Liver (tissue), 9 donors: ENCODE results near the gene STRIP2. TPM values are rescaled to one million over a fixed set of nuclear protein-coding genes. Genes with fewer than 3 reads are reported as not detected.

Experiments used
- DNase-seq: peaks from one replicate; pipeline ENCODE4 v3.0.0-alpha.2; 2017; ENCODE audit warnings: low spot score
- H3K27ac ChIP-seq, 2 donors: one replicate each; pipeline ENCODE4 v1.7.0; 2013; ENCODE audit warnings: inconsistent platforms in 2 of 2, low read length in 2 of 2, control low read depth in 1 of 2, low read depth in 1 of 2, mild to moderate bottlenecking in 1 of 2
- H3K27me3 ChIP-seq, 4 donors: one replicate each; pipeline versions ENCODE4 v1.6.1 to v1.7.0; 2013; ENCODE audit warnings: low read length in 3 of 4, inconsistent platforms in 1 of 4, mild to moderate bottlenecking in 1 of 4, moderate library complexity in 1 of 4; ENCODE audit not compliant: control insufficient read depth in 4 of 4, insufficient read depth in 4 of 4
- H3K36me3 ChIP-seq, 4 donors: one replicate each; pipeline versions ENCODE4 v1.6.1 to v1.7.0; 2013; ENCODE audit warnings: low read length in 3 of 4, mild to moderate bottlenecking in 3 of 4, low read depth in 1 of 4, moderate library complexity in 1 of 4; ENCODE audit not compliant: control insufficient read depth in 4 of 4, insufficient read depth in 3 of 4
- H3K4me1 ChIP-seq, 4 donors: one replicate each; pipeline versions ENCODE4 v1.6.1 to v1.7.0; 2013; ENCODE audit warnings: low read length in 3 of 4, mild to moderate bottlenecking in 3 of 4, moderate library complexity in 1 of 4; ENCODE audit not compliant: control insufficient read depth in 4 of 4, insufficient read depth in 4 of 4
- H3K4me3 ChIP-seq, 3 donors: one replicate each; pipeline versions ENCODE4 v1.6.1 to v1.7.0; 2013; ENCODE audit warnings: low read length in 3 of 3, control low read depth in 1 of 3, low read depth in 1 of 3, mild to moderate bottlenecking in 1 of 3
- H3K9ac ChIP-seq, 2 donors: one replicate each; pipeline ENCODE4 v1.7.0; 2013; ENCODE audit warnings: low read length in 2 of 2, mild to moderate bottlenecking in 2 of 2, moderate library complexity in 2 of 2, control low read depth in 1 of 2, low read depth in 1 of 2
- H3K9me3 ChIP-seq, 4 donors: one replicate each; pipeline versions ENCODE4 v1.6.1 to v1.7.0; 2013; ENCODE audit warnings: low read length in 3 of 4; ENCODE audit not compliant: control insufficient read depth in 4 of 4
- CTCF ChIP-seq: fragments of 150-350 bp; IDR thresholded peaks from 2 replicates; pipeline ENCODE4 v1.5.1; 2017; ENCODE audit warnings: improper control_type of control experiment, low read depth, low read length; ENCODE audit not compliant: missing input control
- EGR1 ChIP-seq, 2 donors: IDR thresholded peaks; 2 replicates each; pipeline ENCODE4 v1.6.1; 2016 to 2018; ENCODE audit warnings: antibody characterized with exemption in 2 of 2, low read depth in 2 of 2
- FOXA1 ChIP-seq: IDR thresholded peaks from 2 replicates; pipeline ENCODE4 v1.6.1; 2016; ENCODE audit warnings: antibody characterized with exemption
- FOXA2 ChIP-seq: IDR thresholded peaks from 2 replicates; pipeline ENCODE4 v1.6.1; 2016; ENCODE audit warnings: antibody characterized with exemption
- GABPA ChIP-seq, 2 donors: IDR thresholded peaks in 1 of 2; conservative IDR thresholded peaks in 1 of 2; 2 replicates each; pipeline ENCODE4 v1.6.1; 2016; ENCODE audit warnings: antibody characterized with exemption in 2 of 2, mild to moderate bottlenecking in 1 of 2, moderate library complexity in 1 of 2
- HNF4A ChIP-seq, 2 donors: conservative IDR thresholded peaks; 2 replicates each; pipeline ENCODE4 v1.6.1; 2016; ENCODE audit warnings: antibody characterized with exemption in 2 of 2, mild to moderate bottlenecking in 2 of 2
- HNF4G ChIP-seq: IDR thresholded peaks from 2 replicates; pipeline ENCODE4 v1.6.1; 2016; ENCODE audit warnings: antibody characterized with exemption
- JUND ChIP-seq, 2 donors: IDR thresholded peaks; 2 replicates each; pipeline ENCODE4 v1.6.1; 2016; ENCODE audit warnings: antibody characterized with exemption in 2 of 2
- MAX ChIP-seq: IDR thresholded peaks from 2 replicates; pipeline ENCODE4 v1.6.1; 2016; ENCODE audit warnings: antibody characterized with exemption
- NR2F2 ChIP-seq: IDR thresholded peaks from 2 replicates; pipeline ENCODE4 v1.6.1; 2016; ENCODE audit warnings: antibody characterized with exemption
- RAD21 ChIP-seq, 2 donors: IDR thresholded peaks; 2 replicates each; pipeline ENCODE4 v1.6.1; 2016; ENCODE audit warnings: antibody characterized with exemption in 2 of 2, mild to moderate bottlenecking in 2 of 2
- TAF1 ChIP-seq: conservative IDR thresholded peaks from 2 replicates; pipeline ENCODE4 v1.6.1; 2016; ENCODE audit warnings: antibody characterized with exemption, mild to moderate bottlenecking
- YY1 ChIP-seq: IDR thresholded peaks from 2 replicates; pipeline ENCODE4 v1.6.1; 2016; ENCODE audit warnings: antibody characterized with exemption, mild to moderate bottlenecking
- WGBS: extraction: QIAGEN DNeasy Blood & Tissue Kit; methylation state at CpG from one replicate; pipeline ENCODE4 v1.1.7; 2013; 5-methylcytosine and 5-hydroxymethylcytosine counted together
- polyA plus RNA-seq, 2 donors: library from polyadenylated mRNA; stranded (reverse) in 1 of 2; unstranded in 1 of 2; fragments of 200-250 nt in 1 of 2; fragments of >200 nt in 1 of 2; fragmentation: Nextera tagmentation in 1 of 2; extraction: Ambion mirVana in 1 of 2; gene quantifications; one replicate each; pipeline versions ENCODE4 v1.2.1 to v1.2.3, GENCODE V29; 2013 to 2015
- total RNA-seq, 2 donors: library from RNA; depleted of rRNA; stranded (reverse); fragments of >200 nt; gene quantifications; one replicate each; pipeline ENCODE4 v1.2.3, GENCODE V29; 2014
- TF ChIP-seq, protein P1 (sequence below): IDR thresholded peaks from 2 replicates; pipeline ENCODE4 v1.6.1; 2016; ENCODE audit warnings: antibody characterized with exemption
- TF ChIP-seq, protein P2 (sequence below): IDR thresholded peaks from 2 replicates; pipeline ENCODE4 v1.6.1; 2016; ENCODE audit warnings: antibody characterized with exemption
- TF ChIP-seq, protein P3 (sequence below): IDR thresholded peaks from 2 replicates; pipeline ENCODE4 v1.6.1; 2016; ENCODE audit warnings: antibody characterized with exemption, mild to moderate bottlenecking
- donor health status: healthy.
- donor health status: healthy.
- donor health status: healthy.
- donor health status: healthy.
- donor health status: healthy.

The STRIP2 gene
- total and polyA plus RNA-seq, 4 donors, result 0.18 to 4.8 (median 0.35) TPM

DNA sequence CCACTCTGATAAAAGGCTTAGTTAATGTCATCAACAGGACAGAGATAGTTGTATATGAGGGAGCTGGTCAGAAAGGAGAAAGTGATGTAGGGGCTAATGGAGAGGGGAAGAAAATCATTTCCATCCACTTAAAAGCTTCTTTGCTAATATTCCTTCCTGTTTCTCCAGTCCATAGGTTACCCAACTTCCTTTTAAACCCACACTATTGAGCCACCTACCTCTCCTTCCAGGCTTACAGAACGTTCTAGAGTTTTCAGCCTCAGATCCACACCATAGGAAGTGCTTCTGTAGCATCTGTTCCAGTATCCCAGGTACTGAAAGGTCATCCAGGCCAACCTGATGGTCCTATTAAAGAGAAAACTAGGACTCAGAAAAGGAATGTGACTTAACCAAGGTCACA, 28.2 kb downstream of the STRIP2 start:
- TF ChIP-seq JUND (IDR thresholded peaks at IDR 0.05) (no peak), YY1 (no peak), RAD21 (IDR thresholded peaks at IDR 0.05) (no peak), FOXA2 (no peak), HNF4G (no peak), MAX (no peak), HNF4A (conservative IDR thresholded peaks at IDR 0.05) (no peak), EGR1 (IDR thresholded peaks at IDR 0.05; ENCODE audit: low read depth in 2 of 2) (no peak), FOXA1 (no peak)
- TF ChIP-seq, protein P1, sequence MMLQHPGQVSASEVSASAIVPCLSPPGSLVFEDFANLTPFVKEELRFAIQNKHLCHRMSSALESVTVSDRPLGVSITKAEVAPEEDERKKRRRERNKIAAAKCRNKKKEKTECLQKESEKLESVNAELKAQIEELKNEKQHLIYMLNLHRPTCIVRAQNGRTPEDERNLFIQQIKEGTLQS, result no peak
- TF ChIP-seq, protein P2, sequence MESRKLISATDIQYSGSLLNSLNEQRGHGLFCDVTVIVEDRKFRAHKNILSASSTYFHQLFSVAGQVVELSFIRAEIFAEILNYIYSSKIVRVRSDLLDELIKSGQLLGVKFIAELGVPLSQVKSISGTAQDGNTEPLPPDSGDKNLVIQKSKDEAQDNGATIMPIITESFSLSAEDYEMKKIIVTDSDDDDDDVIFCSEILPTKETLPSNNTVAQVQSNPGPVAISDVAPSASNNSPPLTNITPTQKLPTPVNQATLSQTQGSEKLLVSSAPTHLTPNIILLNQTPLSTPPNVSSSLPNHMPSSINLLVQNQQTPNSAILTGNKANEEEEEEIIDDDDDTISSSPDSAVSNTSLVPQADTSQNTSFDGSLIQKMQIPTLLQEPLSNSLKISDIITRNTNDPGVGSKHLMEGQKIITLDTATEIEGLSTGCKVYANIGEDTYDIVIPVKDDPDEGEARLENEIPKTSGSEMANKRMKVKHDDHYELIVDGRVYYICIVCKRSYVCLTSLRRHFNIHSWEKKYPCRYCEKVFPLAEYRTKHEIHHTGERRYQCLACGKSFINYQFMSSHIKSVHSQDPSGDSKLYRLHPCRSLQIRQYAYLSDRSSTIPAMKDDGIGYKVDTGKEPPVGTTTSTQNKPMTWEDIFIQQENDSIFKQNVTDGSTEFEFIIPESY, result no peak
- WGBS, result 85% methylated on average over 1 of the region's 1 CpG
- no peaks in the 10 kb centered on the region for H3K9me3 ChIP-seq

DNA sequence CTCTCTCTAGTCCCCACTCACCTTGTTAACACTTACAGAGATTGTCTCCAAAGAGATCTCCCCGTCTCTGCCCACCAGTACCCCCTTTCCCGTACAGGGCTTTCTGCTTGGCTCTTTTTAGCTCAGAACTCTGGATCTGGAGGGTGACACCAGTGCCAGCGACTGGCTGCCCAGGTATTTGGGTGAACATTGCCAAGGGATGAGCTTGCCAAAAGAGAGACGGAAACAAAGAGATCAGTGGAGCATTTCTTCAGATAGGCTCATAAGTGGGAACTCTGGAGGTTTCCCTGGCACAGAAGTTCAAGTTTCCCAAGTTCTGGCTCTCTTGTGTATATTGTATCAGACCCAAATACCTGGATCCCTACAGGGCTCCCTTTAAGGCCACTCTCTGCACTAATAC, 30.0 kb downstream of the STRIP2 start:
- 90% methylated on average over 4 of the region's 4 CpGs for WGBS
- DNase-seq, result no peak
- H3K36me3 ChIP-seq, result no peaks in the 10 kb centered on the region
- no peaks in the 10 kb centered on the region for H3K27me3 ChIP-seq
- H3K9me3 ChIP-seq, result no peaks in the 10 kb centered on the region
- no peak overlapping the region for H3K9ac ChIP-seq
- no peaks in the 10 kb centered on the region for H3K4me1 ChIP-seq
- TF ChIP-seq CTCF (no peak), GABPA (IDR thresholded peaks at IDR 0.05 in 1 of 2, conservative IDR thresholded peaks at IDR 0.05 in 1 of 2) (no peak), TAF1 (no peak), FOXA1 (no peak), MAX (no peak), FOXA2 (no peak), YY1 (no peak), NR2F2 (no peak)
- TF ChIP-seq, protein P3, sequence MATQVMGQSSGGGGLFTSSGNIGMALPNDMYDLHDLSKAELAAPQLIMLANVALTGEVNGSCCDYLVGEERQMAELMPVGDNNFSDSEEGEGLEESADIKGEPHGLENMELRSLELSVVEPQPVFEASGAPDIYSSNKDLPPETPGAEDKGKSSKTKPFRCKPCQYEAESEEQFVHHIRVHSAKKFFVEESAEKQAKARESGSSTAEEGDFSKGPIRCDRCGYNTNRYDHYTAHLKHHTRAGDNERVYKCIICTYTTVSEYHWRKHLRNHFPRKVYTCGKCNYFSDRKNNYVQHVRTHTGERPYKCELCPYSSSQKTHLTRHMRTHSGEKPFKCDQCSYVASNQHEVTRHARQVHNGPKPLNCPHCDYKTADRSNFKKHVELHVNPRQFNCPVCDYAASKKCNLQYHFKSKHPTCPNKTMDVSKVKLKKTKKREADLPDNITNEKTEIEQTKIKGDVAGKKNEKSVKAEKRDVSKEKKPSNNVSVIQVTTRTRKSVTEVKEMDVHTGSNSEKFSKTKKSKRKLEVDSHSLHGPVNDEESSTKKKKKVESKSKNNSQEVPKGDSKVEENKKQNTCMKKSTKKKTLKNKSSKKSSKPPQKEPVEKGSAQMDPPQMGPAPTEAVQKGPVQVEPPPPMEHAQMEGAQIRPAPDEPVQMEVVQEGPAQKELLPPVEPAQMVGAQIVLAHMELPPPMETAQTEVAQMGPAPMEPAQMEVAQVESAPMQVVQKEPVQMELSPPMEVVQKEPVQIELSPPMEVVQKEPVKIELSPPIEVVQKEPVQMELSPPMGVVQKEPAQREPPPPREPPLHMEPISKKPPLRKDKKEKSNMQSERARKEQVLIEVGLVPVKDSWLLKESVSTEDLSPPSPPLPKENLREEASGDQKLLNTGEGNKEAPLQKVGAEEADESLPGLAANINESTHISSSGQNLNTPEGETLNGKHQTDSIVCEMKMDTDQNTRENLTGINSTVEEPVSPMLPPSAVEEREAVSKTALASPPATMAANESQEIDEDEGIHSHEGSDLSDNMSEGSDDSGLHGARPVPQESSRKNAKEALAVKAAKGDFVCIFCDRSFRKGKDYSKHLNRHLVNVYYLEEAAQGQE, result no peak
- TF ChIP-seq, protein P1, result no peak
- H3K27ac ChIP-seq, result no peak overlapping the region
- H3K4me3 ChIP-seq, result no peak overlapping the region

More for the DNA sequence above, 28.2 kb downstream of the STRIP2 start:
- Histone ChIP-seq H3K9ac (no peak overlapping the region), H3K36me3 (no peaks in the 10 kb centered on the region), H3K4me3 (no peak overlapping the region), H3K27ac (no peak overlapping the region), H3K27me3 (no peaks in the 10 kb centered on the region), H3K4me1 (no peaks in the 10 kb centered on the region)
- no peak for DNase-seq
